Testis (tissue), 3 donors: ENCODE measurements around the gene AVPR2. TPM values are rescaled to one million over a fixed set of nuclear protein-coding genes. Genes with fewer than 3 reads are reported as not detected.
A peak's percentile ranks its signal among the peaks of the same experiment; 100 is the strongest.

Source experiments
- DNase-seq: peaks from one replicate; pipeline ENCODE4 v3.0.0-alpha.2; 2019
- H3K27ac ChIP-seq, 2 donors: fragments of 200-600 bp; sonication (generic); one replicate each; pipeline ENCODE4 v1.5.1; 2019
- H3K27me3 ChIP-seq: fragments of 200-600 bp; sonication (generic); one replicate; pipeline ENCODE4 v1.5.1; 2019
- H3K36me3 ChIP-seq: fragments of 200-600 bp; sonication (generic); one replicate; pipeline ENCODE4 v1.5.1; 2017; ENCODE audit warnings: low read depth; ENCODE audit errors: missing control alignments
- H3K4me1 ChIP-seq: fragments of 200-600 bp; sonication (generic); one replicate; pipeline ENCODE4 v1.5.1; 2019
- H3K4me3 ChIP-seq, 2 donors: fragments of 200-600 bp; sonication (generic); one replicate each; pipeline ENCODE4 v1.5.1; 2017 to 2019
- H3K9me3 ChIP-seq: fragments of 200-600 bp; sonication (generic); one replicate; pipeline ENCODE4 v1.5.1; 2017
- CTCF ChIP-seq, 3 experiments: fragments of 450-650 bp in 2 of 3; fragments of 200-600 bp in 1 of 3; sonication (generic) in 1 of 3; IDR thresholded peaks; one replicate each; pipeline ENCODE4 v1.5.1; 2016 to 2019; ENCODE audit warnings: antibody characterized with exemption in 3 of 3, mild to moderate bottlenecking in 2 of 3, moderate library complexity in 1 of 3
- POLR2A ChIP-seq: fragments of 450-650 bp; IDR thresholded peaks from one replicate; pipeline ENCODE4 v1.6.1; 2017; ENCODE audit warnings: antibody characterized with exemption, mild to moderate bottlenecking, moderate library complexity
- WGBS, 2 donors: methylation state at CpG; one replicate each; pipeline ENCODE4 v1.1.5; 2018; 5-methylcytosine and 5-hydroxymethylcytosine counted together
- intact Hi-C: fragments of 100-400 bp; cut with DNase I; formaldehyde crosslinking; loops from one replicate; pipeline ENCODE4 v1.15.1; 2023; ENCODE audit warnings: low total_unique reads
- polyA plus RNA-seq: library from polyadenylated mRNA; stranded (reverse); fragments of 350-450 nt; fragmentation: Illumina TruSeq; extraction: RNeasy Lipid Tissue Mini Kit (QIAGEN cat#74804); gene quantifications from one replicate; pipeline ENCODE4 v1.2.3, GENCODE V29; 2014; ENCODE audit warnings: low read depth, low replicate concordance; ENCODE audit not compliant: insufficient read depth
- total RNA-seq, 2 donors: library from RNA; depleted of rRNA; stranded (reverse); fragments of >200 nt; gene quantifications; one replicate each; pipeline ENCODE4 v1.2.3, GENCODE V29; 2016

AVPR2 gene
- total and polyA plus RNA-seq, 3 donors from 2014 or later: 0.74 to 1.3 (median 1.1) TPM

- Histone ChIP-seq H3K27ac (no peak within 1 kb of the TSS), H3K9me3 (no peaks in the 10 kb centered on the region), H3K36me3 (no peaks in the 10 kb centered on the region), H3K4me1 (peaks cover under 1% of the 10 kb centered on the region), H3K4me3 (no peak within 1 kb of the TSS), H3K27me3 (no peaks in the 10 kb centered on the region)
- 50 to 60% methylated on average over 6 to 18 of the region's 31 CpGs for WGBS, 2 donors
- TF ChIP-seq POLR2A (no peak), CTCF (IDR thresholded peaks at IDR 0.05) (no peak)
- DNase-seq: peak; percentile 47
- intact Hi-C loops: no loop called here
These were observed 39.8 kb downstream of the AVPR2 start, which contains the start of gene RENBP for GRCh38 chrX:153944140-153944799. Gene RENBP (minus strand): TSS chrX:153944643. CDS start chrX:153944610, 33 bp downstream.

- Histone ChIP-seq H3K4me1 (peaks cover 3% of the 10 kb centered on the region), H3K27me3 (no peaks in the 10 kb centered on the region), H3K36me3 (no peaks in the 10 kb centered on the region), H3K9me3 (no peaks in the 10 kb centered on the region), H3K4me3 (no peak overlapping the region), H3K27ac (no peak overlapping the region)
- intact Hi-C loops: no loop called here
- TF ChIP-seq CTCF (IDR thresholded peaks at IDR 0.05) (no peak), POLR2A (no peak)
- 67% methylated on average over 1 of the region's 6 CpGs; no CpG with 5 or more reads in 1 of the 2 donors for WGBS, 2 donors
- DNase-seq: no peak
These were observed 40.3 kb downstream of the AVPR2 start for GRCh38 chrX:153944800-153945150.

GRCh38 chrX:153945956-153946943 lies 41.8 kb downstream of the AVPR2 start:
- no peak for TF ChIP-seq POLR2A
- TF ChIP-seq CTCF (IDR thresholded peaks at IDR 0.05): no peak
- no peak for DNase-seq
- H3K27ac ChIP-seq: no peak overlapping the region
- H3K4me3 ChIP-seq: no peak overlapping the region
- H3K27me3 ChIP-seq: no peaks in the 10 kb centered on the region
- no peaks in the 10 kb centered on the region for H3K36me3 ChIP-seq
- 79 to 88% methylated on average over 8 to 20 of the region's 24 CpGs for WGBS, 2 donors
- H3K4me1 ChIP-seq: peaks cover 3% of the 10 kb centered on the region
- H3K9me3 ChIP-seq: no peaks in the 10 kb centered on the region
- intact Hi-C loops: no loop called here

GRCh38 chrX:153947009-153947769 lies 42.7 kb downstream of the AVPR2 start:
- H3K27me3 ChIP-seq: no peaks in the 10 kb centered on the region
- peak; percentile 65 for DNase-seq
- H3K36me3 ChIP-seq: no peaks in the 10 kb centered on the region
- H3K4me3 ChIP-seq: no peak overlapping the region
- peak; percentile 54 to 72 (median 59) for TF ChIP-seq CTCF (IDR thresholded peaks at IDR 0.05)
- no peak for TF ChIP-seq POLR2A
- H3K27ac ChIP-seq: peak overlapping the region in 1 of 2 donors; percentile 61
- peaks cover 3% of the 10 kb centered on the region for H3K4me1 ChIP-seq
- H3K9me3 ChIP-seq: no peaks in the 10 kb centered on the region
- WGBS, 2 donors: 64 to 70% methylated on average over 8 to 12 of the region's 19 CpGs
- intact Hi-C loops: no loop called here
